ENCODE data around the gene CERK.

Gene CERK

DNA sequence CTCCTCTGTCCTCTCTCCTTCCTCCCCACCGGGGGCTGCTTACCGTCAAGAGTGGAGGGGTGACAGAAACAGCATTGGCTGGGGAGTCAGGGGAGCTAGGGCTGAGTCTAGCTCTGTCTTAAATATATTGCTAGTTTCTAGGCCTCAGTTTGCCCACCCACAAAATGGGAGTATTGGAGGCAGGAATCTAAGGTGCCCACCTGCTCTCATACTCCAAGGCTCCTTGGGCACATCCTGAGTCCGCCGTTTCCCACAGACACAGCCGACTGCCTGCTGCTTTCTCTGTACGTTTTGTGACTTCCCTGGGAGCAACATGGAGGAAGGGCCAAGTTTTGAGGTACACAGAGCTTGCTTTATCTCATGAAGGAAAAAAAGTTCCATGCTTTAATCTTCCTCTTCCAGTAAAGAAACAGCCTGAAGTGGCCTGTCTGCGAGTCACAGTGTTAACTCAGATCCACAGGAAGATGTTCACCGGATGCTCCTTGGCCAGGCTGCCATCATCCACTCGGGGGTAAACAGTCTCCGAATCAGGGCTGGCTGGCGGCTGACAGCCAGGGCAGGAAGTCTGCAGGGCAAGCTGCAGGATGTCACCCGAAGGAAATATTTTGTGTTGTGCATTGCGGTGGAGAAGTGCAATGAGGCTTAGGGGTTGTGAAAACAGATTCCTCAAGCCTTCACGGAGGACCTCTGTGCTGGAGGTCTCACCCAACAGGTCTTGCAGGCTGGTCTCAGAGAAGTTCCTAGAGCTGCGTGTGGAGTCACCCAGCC is 11.0 kb upstream of the CERK start:
- no peak for DNase-seq

DNA sequence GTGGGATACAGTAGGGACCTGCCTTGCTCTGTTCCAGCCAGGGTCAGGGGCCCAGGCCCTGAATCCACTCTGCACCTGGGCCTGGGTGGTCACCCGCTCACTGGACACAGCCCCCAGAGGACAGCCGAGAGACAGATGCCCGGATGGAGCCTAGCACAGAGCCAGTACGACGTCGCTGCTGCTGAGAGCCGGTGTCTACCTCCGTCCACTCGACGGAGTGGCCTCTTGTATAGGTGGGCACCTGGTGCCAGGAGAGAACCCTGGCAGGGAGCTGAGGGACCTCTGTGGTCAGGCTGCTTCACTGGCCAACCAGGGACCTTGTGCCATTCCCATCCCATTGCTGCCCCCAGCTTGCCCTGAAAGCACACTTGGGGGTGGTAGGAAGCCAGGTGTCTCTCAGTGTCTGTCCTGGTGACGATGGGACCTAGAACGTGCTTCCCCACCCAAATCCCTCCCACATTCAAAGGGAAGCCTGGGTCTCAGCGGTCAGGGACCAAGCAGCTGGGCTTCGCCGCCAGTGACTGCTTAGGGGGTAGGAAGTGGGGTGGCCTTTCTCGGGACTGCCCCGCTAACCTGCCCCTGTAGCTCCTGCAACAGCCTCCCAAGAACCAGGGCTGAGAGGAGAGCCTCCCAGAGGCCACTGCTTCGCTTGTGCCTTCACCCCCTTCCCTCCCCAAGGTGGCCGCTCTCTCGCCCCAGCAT is 10.3 kb upstream of the CERK start:
- no peak for DNase-seq

DNA sequence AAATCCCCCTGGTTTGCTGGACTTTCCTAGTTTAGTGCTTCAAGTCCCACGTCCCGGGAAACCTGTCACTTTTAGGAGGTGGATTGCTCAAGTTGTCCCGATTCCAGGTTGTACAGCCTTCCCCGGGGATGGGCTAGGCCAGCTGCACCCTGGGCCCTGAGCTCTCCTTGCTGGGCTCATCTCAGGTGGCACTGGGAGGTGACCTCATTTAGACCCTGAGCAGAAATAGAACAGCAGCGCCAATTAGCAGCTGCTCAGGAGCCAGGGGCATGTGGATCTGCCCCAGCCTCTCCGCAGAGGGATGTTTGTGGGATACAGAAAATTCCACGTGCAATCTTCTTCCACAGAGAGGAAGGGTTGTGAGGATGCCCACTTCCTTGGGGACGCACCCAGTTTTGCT is 9.6 kb upstream of the CERK start:
- DNase-seq: no peak

DNA sequence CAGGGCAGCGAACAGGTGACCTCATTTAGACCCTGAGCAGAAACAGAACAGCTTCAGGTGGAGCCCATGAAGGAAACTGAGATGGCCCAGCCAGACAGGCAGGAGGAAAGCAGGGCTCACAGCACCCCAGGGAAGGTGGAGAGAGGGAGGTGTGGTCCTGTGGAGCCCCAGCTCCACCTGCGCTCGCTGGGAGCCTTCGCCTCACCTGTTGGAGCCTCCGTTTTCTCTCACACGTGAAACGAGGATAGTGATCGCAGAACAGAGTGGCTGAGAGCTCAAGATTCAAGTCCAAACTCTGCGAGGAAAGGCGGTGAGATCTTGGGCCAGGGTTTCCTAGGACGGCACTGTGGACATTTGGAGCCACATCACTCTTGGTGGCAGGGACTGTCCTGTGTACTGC is 8.6 kb upstream of the CERK start:
- DNase-seq: no peak

DNA sequence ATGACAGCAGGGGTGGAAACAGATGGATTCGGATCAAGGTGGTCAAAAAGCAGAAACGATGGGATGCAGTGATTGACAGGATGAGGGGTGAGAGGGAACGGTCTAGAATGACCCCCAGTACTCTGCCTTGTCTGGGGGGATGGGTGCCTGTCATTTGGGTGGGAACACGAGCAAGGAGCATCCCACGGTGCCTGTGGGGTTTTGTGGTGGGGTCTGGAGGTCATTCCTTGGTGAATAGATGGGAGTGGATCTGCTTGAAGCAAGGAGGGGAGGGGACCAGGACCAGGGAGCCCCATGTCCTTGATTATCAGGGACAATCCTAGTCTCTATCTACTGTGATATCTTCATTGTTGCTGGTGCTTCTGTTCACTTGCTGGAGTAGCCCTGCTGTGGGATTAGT is 8.1 kb upstream of the CERK start:
- no peak for DNase-seq

DNA sequence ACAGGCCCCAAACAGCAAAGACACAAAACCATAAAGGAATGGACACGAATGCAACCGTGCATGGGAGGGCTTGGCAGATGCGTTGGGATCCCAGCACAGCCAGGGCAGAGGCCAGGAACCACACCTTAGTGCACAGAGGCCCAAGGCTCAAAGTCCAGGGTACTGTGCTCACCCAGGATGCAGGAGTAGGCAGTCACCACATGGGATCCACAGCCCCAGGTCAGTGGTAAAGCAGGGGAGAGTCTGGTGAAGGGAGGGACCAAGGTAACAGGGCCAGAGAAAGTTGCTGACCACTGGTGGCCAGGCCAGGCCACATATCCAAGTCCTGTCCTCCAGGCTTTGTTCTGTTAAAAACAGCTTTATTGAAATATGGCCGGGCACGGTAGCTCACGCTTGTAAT is 6.5 kb upstream of the CERK start:
- DNase-seq: no peak

DNA sequence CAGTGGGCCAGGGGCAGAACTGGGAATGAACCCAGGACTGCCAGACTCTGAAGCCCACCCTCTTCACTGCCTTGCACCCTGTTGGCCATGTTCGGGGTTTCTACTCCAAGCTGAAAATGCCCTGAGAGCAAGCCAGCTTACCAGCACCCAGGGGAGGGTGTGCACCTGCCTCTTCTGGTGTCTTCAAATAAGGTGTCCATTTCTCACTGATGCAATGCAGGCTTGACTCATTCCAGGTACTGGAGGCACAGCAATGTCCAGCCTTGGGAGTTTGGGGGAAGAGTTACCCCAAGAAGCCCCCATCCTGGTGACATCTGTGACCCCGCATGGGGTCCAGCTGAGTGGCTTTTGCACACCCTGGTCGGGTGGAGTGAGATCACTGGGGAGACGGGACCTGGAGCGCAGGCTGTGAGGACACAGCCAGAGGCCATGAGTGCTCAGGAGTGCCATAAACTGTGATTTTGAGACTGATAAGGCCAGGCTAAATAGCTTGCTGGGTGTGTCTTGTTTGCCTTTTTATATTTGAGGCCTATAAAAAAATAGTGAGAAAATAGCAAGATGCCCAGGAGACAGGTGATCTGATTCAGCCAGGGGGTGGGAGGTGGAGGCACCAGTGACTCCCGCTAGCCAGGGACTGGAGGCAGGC is 4.6 kb upstream of the CERK start:
- DNase-seq: no peak

DNA sequence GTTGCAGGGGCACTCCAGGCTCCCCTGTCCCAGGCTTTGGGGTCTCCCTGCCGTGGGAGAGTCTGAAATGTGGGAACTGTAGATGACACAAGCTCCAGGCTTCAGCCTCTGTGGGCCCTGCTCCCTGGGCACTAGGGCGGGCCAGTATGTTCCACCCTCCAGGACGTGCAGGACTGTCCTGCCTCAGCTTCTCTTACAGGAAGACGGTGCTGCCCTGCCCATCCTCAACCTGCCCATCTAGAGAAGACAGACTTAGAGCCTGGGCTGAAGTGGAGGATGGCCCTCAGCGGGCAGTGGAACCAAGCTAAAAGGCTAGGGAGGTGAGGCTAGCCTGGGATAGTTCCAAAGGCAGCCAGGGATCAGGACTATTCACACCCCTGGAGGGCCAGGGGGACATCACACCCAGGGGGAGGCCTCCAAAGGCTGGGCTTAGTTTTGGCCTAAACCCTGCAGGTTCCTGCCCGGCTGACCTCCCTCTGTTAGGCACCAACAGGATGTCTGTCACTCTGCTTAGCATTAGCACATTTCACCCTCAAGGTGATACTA is 4.0 kb upstream of the CERK start:
- no peak for DNase-seq

DNA sequence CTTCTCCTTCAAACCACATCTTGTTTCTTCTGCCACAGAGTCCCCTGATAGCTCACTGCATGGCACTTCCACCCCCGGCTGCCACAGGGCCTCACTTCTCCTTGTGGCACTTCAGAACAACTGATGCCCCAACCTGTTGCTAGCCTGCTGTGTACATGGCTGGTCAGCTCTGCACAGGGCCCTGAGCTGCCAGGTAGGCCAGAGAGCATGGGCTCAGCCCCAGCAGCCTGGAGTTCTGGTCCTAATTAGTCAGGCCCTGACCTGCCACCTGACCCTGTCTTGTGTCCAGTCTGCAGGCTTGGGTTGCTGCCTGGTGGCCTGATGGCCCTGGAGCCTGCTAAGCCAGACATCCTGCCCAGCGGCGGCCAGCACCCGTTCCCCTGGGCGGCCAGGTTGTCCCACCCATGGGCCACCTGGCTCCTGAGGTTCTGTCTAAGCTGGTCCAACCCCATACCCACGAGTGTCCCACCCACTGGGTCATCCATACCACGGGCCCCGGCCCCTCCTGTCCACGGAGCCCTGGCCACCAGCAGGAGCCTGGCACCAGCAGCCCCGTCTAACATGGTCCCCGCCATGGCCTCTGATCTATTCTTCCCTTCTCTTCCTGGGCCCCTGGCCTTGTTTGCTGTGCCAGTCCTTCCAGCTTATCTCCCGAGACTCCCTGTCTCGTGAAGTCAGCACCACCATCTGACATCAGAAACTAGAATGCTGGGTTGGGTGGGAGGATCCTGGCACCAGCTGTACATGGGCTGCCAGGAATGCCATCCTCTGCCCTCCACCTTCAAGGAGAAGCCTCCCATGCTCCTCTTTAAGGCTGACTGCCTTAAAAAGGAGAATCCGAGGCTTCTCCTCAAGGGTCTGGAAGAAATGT is 3.1 kb upstream of the CERK start:
- DNase-seq: no peak

DNA sequence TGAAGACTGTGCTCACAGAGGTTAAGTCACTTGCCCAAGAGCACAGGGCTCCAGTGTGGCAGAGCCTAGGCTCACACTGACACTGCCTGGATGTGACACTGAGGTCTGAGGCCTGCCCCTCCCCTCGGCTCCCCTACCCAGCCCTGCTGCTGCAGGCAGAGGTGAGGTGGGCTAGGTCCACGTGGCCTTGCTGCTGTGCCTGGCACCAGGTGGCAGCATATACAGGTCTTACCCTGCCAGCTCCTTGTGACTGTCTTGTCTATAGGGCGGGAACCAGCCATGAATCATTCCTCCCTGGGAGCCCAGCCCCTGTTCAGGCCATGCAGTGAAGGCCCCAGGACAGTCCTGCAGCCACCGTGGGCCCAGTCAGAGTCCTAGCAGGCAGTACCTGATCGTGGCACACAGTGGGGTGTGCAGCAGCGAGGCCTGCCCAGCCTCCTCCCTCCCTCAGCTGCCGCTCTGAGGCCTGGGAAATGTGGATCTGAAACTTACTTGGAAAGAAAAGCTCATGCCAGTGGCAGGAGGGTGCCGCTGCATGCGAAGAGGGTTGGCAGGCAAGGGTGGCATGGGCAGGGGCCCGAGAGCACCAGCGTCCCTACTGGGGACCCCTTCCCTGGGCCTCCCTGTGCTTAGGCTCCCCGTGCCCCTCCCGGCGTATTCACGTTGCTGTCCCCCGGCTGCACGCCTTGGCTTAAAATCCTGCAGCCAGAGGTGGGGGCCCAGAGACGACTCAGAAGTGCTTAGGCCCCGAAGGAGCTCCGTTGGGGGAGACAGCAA is 1.2 kb upstream of the CERK start:
- no peak for DNase-seq

DNA sequence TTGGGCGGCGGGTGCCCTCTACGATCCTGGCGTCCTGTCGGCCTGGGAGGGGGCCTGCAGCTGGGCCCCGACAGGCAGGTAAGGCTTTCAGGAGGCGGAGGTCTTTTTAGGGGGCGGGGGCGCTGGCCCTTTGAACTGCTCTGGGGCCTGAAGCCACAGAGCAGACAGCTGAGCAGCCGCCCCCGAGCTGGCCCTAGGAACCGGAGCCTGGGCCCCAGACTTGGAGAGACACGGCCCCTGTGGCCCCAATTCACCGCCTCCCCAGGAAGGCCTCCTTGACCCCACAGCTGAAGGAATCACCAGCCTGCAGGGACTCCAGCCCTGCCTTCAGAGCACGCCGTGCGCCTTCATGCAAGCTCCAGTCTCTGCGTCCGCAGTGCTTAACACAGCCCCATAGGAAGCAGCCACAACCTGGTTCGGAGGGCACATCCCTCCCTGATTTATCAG is 618 bp upstream of the CERK start:
- DNase-seq: no peak

DNA sequence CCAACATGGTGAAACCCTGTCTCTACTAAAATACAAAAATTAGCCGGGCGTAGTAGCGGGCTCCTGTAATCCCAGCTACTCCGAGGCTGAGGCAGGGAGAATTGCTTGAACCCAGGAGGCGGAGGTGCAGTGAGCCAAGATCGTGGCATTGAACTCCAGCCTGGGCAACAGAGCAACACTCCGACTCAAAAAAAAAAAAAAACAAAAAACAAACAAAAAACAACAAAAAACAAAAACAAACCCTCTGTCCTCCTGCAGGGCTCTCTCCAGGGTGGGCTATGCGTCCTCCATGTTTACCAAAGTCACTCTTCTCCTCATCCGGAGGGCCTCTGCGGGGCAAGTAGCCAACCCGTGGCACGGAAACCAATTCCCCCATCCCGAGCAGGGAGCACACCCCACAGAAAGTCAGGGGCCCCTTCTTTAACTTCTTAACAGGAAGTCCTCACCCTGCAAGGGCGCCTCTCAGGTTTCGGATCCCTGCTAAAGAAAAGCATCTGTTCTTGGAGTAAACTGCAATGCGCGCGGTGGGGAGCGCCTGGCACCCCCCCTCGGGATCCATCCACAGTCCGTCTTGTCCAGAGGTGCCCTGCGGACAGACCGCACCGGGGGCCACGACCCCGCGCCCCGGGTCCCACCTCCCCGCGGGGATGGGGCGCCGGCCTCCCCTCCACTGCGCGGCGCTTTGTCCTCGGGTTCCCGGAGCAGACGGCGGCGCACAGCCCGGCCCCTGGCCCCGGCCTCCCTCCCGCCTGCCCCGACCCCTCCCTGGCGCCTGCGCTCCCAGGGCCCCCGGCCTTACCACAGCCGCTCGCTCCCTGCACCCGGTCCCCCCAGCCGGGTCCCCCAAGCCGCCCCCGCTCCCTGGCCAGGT is 712 bp downstream of the CERK start:
- DNase-seq: no peak

DNA sequence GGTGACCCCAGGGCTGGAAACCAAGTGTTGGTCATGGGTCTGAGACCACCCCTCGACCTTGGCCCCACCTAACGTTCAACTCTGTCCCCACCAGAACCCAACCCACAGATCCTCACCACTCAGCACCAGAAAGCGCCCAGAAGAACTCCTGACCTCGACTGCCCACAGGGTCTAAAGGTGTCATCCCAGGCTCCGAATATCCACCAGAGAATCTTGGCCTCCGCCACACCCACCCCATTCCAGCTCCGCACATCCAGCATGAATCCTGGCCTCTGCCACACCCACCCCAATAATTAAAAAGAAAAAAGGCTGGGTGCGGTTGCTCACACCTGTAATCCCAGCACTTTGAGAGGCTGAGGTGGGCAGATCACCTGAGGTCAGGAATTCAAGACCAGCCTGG is 1.3 kb downstream of the CERK start:
- DNase-seq: no peak

DNA sequence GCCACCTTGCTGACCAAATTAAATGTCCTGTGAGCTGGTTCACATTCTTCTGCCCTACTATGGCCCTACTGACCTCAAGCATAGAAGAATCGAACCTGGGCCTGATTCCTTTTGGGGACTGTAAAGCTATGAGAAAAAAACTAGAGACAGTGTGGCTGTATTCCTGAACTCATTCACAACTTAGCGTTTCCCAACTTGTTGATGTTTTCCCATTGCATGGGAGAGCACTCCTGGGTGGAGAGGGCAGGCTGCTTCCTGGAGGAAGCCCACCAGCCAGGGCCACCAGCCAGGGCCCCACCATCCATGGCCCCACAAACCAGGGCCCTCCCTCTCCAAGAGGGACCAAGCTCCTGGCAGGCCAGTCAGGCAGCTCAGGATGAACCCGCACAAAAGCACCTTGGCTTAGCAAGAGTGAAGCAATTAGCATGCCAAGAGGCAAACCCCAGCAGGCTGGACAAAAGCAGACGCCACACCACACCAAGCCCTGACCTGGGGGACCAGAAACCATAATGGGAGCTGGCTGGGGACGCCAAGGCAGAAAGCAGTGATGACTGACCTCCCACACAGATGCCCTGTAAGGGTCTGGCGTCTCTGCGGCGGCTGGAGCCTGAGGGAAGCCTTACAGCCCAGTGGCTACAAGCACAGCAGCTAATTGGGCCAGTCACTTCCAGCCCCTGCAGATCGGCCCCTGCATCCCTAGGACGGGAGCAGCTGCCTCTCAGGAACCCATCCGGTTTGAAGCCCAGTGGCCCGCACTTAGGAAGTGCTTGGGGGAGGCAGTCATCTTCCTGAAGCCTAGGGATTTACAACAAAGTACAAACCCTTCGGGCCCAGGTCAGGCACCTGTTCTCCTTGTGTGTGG is 2.1 kb downstream of the CERK start:
- DNase-seq: no peak

DNA sequence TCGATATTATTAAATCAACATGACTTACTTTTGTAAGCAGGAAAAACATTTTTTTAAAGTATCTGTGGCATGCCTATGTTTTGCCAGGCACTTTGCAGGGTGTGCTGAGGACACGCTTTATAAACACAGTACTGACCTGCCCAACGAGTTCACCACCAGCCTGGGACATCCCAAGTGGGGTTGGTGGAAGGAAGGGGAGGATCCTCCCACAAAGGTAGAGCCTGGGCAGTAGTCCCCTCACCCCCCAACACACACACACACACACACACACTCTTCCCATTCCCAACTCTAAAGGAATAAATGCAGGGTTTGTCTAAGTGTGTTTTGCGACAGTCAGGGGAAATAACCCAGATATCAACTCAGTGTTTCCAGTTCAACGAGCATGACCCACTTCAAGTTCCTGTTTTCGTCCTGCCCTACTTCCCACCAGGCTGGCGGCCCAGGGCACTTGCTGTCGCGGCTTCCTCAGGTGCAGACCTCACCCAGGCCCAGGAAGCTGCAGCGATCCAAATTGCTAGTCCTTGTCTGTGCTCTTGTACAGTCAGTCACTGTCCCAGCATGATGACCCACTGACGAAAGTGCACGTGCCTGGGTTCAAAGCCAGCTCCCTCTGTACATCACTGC is 3.1 kb downstream of the CERK start:
- peak; percentile 31 for DNase-seq

DNA sequence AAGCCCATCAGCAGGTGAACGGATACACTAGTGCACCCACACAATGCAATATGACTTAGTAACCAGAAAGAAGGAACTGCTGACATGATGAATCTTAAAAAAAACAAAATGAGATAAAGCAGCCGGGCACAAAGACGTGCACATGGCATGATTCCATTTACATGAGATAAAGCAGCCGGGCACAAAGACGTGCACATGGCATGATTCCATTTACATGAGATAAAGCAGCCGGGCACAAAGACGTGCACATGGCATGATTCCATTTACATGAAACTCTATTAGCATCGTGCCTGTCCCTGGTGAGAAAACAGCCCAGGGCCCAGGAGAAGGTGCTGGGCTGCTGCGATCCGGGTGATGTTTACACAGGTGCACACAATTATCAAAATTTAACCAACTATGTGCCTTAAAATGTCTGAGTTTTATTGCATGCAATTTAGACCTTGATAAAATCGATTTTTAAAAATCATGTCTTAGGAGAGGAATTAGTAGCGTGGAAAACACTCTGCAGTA is 3.8 kb downstream of the CERK start:
- peak; percentile 34 for DNase-seq

DNA sequence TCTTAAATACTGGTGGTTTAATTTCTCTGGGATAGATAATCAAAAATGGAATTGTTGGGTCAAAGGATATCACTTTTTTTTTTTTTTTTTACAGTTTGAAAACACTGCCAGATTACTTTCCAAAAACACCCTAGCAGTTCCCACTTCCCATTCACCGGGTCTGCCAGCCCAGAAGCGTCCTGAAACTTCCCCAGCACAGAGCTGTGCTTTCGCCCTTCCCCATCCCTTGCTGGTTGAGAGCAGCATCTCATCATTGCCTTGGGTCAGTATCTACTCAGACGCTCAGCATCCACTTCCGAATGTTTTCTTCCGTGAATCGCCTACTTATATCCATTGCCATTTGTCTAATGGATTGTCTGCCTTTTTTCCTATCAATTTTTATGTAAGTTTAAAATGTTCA is 5.5 kb downstream of the CERK start:
- DNase-seq: no peak

DNA sequence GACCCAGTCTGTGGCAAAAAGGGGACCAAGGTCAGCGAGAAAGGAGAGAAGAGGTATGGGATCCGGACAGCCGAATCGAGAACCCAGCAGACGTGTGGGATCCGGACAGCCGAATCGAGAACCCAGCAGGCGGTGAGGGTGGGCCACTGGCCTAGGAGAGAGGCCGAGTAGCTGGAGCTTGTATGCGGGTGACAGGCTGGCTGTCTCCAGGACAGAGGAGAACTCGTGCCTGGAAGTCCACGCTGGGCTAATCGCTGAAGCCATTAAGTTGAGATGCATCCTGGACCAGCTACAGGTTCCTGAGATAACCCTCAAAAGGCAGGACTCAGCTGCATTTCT is 6.0 kb downstream of the CERK start:
- no peak for DNase-seq

DNA sequence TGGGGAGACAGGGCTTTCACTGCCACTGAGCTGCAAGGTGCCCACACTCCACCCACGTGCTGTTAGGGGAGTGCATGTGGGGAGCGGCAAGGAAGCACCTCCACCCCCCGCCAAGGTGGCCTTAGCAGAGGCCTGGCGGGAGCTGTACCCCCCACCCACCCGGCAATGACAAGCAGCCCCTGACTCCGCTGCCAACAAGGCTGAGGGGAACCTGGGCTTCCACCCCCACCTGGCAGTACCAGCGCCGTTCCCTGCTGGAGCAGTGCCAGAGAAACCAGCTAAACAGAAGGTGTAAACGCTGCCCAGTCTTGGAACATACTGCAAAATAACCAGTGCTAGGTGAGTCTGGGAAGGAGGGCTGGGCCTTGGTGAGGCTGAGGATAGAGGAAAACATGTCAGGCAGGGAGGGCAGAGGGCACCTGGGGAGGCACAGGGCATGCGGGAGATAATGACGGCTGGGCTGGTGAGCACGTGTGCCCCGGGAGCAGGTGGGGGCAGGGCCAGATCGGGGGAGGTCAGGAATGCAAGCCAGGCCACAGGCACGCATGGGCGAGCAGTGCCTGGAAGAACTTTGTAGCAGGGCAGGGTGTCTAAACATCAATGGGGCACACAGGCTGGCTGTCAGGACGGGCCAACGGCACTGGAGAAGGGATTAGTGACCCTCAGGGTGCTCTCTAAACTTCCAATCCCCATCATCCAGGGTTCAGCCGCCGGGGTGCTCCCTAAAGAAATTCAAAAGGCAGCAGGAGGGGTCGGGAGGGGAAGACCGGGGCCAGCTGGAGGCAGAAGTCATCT is 6.6 kb downstream of the CERK start:
- DNase-seq: peak; percentile 55

Data from NCI-H2029 (cell line).